GM19328 (cell line): ENCODE results near the gene POU2F1.
A peak's percentile ranks its signal among the peaks of the same experiment; 100 is the strongest.

Source experiments
- ATAC-seq: cut with Tn5 transposase; IDR thresholded peaks from one replicate; pipeline ENCODE4 v1.9.1; 2021; ENCODE audit warnings: mild to moderate bottlenecking, moderate library complexity; ENCODE audit not compliant: unreplicated experiment

POU2F1 gene

GRCh38 chr1:167439301-167439988 lies 218.8 kb downstream of the POU2F1 start:
- ATAC-seq = no peak

- no peak for ATAC-seq
Measured at GRCh38 chr1:167440345-167440744, 219.7 kb downstream of the POU2F1 start.

GRCh38 chr1:167440776-167441175 lies 220.1 kb downstream of the POU2F1 start:
- ATAC-seq = no peak

GRCh38 chr1:167441222-167441621 lies 220.5 kb downstream of the POU2F1 start:
- no peak for ATAC-seq

GRCh38 chr1:167442142-167442848 lies 221.6 kb downstream of the POU2F1 start:
- ATAC-seq = peak; percentile 81

- ATAC-seq = no peak
Measured at GRCh38 chr1:167442854-167443565, 222.3 kb downstream of the POU2F1 start.

- no peak for ATAC-seq
Measured at GRCh38 chr1:167443757-167444156, 223.1 kb downstream of the POU2F1 start.

- no peak for ATAC-seq
Measured at GRCh38 chr1:167446966-167447365, 226.3 kb downstream of the POU2F1 start.

GRCh38 chr1:167447521-167448136 lies 226.9 kb downstream of the POU2F1 start:
- ATAC-seq = no peak

GRCh38 chr1:167450843-167451242 lies 230.2 kb downstream of the POU2F1 start:
- no peak for ATAC-seq

- ATAC-seq = no peak
Measured at GRCh38 chr1:167452483-167452882, 231.8 kb downstream of the POU2F1 start.

GRCh38 chr1:167453123-167453522 lies 232.4 kb downstream of the POU2F1 start:
- ATAC-seq = no peak

GRCh38 chr1:167454304-167454893 lies 233.7 kb downstream of the POU2F1 start:
- no peak for ATAC-seq

GRCh38 chr1:167454894-167455785 lies 234.5 kb downstream of the POU2F1 start:
- ATAC-seq = peak; percentile 62

- peak; percentile 22 for ATAC-seq
Measured at GRCh38 chr1:167455786-167456446, 235.2 kb downstream of the POU2F1 start.

GRCh38 chr1:167456524-167456923 lies 235.8 kb downstream of the POU2F1 start:
- ATAC-seq = no peak

GRCh38 chr1:167456926-167457325 lies 236.2 kb downstream of the POU2F1 start:
- ATAC-seq = no peak

- no peak for ATAC-seq
Measured at GRCh38 chr1:167457936-167458584, 237.4 kb downstream of the POU2F1 start.

- ATAC-seq = no peak
Measured at GRCh38 chr1:167460836-167461235, 240.2 kb downstream of the POU2F1 start.
